Coronary artery (tissue), 2 donors: ENCODE data around the gene WFDC13.

ENCODE experiments used
- DNase-seq: peaks from one replicate; pipeline ENCODE4 v3.0.0-alpha.2; 2017; ENCODE audit warnings: low spot score
- H3K27ac ChIP-seq, 2 donors: fragments of 200-600 bp; sonication (generic); one replicate each; pipeline ENCODE4 v1.5.1; 2016 to 2019
- H3K4me3 ChIP-seq: fragments of 200-600 bp; sonication (generic); 2 replicates; pipeline ENCODE4 v1.5.1; 2016; ENCODE audit warnings: mild to moderate bottlenecking, moderate library complexity
- TF ChIP-seq, protein P1 (sequence below): fragments of 200-600 bp; sonication (generic); IDR thresholded peaks from one replicate; pipeline ENCODE4 v1.5.1; 2019; ENCODE audit warnings: antibody characterized with exemption

The WFDC13 gene

DNA sequence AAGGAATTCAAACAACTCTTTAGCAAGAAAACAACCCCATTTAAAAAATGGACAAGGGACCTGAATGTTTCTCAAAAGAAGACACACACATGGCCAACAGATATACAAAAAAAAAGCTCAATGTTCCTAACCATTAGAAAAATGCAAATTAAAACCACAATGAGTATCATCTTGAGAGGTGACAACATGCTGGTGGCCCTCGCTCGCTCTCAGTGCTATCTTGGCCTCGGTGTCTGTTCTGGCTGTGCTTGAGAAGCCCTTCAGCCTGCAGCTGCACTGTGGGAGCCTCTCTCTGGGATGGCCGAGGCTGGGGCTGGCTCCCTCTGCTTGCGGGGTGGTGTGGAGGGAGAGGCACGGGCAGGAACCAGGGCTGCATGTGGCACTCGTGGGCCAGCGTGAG, 33.7 kb downstream of the WFDC13 start:
- Histone ChIP-seq H3K27ac (no peak overlapping the region), H3K4me3 (no peak overlapping the region)
- DNase-seq: no peak
- TF ChIP-seq, protein P1, sequence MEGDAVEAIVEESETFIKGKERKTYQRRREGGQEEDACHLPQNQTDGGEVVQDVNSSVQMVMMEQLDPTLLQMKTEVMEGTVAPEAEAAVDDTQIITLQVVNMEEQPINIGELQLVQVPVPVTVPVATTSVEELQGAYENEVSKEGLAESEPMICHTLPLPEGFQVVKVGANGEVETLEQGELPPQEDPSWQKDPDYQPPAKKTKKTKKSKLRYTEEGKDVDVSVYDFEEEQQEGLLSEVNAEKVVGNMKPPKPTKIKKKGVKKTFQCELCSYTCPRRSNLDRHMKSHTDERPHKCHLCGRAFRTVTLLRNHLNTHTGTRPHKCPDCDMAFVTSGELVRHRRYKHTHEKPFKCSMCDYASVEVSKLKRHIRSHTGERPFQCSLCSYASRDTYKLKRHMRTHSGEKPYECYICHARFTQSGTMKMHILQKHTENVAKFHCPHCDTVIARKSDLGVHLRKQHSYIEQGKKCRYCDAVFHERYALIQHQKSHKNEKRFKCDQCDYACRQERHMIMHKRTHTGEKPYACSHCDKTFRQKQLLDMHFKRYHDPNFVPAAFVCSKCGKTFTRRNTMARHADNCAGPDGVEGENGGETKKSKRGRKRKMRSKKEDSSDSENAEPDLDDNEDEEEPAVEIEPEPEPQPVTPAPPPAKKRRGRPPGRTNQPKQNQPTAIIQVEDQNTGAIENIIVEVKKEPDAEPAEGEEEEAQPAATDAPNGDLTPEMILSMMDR: no peak

DNA sequence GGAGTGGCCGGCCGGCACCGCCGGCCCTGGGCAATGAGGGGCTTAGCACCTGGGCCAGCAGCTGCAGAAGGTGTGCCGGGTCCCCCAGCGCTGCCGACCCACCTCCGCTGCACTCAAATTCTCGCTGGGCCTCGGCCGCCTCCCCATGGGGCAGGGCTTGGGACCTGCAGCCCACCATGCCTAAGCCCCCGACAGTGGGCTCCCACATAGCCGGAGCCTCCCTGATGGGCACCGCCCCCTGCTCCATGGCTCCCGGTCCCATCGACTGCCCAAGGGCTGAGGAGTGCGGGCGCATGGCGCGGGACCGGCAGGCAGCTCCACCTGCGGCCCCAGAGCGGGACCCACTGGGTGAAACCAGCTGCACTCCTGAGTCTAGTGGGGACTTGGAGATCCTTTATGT, 34.1 kb downstream of the WFDC13 start:
- TF ChIP-seq, protein P1: no peak
- DNase-seq: no peak
- Histone ChIP-seq H3K27ac (no peak overlapping the region), H3K4me3 (no peak overlapping the region)

DNA sequence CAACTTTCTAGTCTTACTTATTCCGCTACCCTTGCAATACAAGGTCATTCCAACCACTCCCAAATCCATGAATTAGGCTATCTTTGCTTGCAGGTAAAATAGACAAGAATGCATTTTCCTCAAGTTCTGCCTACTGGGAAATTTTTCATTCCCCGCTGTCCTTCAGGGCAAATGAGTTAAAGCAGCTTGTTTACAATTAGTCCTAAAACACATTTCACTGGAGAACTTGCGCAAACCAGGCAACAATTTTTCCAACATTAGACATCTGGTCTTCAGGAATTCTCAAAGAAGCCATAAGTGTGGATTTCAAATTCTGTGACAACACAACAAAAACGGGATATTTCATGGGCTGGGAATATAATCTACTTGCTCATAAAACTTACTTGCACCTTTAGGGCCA, 40.8 kb downstream of the WFDC13 start:
- TF ChIP-seq, protein P1: no peak
- Histone ChIP-seq H3K4me3 (no peak overlapping the region), H3K27ac (no peak overlapping the region)
- DNase-seq: no peak

DNA sequence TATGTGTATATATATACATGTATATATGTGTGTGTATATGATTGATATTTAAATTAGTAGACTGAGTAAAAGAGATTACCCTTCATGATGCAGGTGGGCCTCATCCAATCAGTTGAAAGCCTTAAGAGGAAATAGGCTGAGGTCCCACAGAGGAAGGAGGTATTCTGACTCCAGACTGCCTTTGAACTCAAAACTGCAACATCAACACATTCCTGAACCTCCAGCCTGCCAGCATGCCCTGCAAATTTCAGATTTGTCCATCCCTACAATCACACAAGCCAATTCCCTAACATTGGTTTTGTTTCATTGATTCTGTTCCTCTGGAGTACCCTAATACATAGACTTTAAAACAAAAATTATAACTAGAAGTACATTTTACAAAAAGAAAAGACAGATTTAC, 43.2 kb downstream of the WFDC13 start:
- Histone ChIP-seq H3K4me3 (no peak overlapping the region), H3K27ac (no peak overlapping the region)
- TF ChIP-seq, protein P1: no peak
- no peak for DNase-seq

DNA sequence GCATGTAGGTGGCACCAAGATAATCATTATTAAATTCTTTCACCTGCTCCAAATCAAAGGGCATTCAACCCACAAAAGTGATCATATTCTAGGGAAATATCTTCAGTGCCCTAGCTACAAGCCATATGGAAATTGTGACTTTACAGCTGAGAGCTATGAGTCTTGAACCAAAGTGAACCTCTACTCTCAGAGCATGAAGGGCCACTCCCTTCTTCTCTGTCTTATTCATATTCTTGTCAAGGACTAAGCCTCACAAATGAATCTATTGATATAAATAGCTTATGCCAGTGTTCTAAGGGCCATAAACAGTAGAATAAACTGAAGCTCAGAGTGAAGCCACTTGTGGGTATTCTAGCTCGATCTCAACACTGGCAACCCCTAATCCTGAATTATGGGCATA, 49.9 kb downstream of the WFDC13 start:
- H3K4me3 ChIP-seq: no peak overlapping the region
- H3K27ac ChIP-seq: no peak overlapping the region
- DNase-seq: no peak
- TF ChIP-seq, protein P1: no peak

DNA sequence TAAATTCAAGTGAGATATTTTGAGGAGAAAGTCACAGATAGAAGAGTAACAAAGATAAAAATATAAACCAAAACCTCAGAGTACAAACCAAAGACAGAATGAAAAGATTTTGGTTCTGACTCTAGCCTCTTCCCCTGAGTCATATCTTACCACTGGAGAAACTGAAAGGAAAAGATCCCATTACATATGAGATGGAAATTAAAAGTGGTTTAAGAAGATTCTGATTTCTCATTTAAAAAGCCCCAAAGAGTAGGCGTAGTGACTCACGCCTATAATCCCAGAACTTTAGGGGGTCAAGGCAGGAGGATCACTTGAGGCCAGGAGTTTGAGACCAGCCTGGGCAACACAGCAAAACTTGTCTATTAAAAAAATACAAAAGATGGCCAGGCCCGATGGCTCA, 50.9 kb downstream of the WFDC13 start:
- TF ChIP-seq, protein P1: no peak

DNA sequence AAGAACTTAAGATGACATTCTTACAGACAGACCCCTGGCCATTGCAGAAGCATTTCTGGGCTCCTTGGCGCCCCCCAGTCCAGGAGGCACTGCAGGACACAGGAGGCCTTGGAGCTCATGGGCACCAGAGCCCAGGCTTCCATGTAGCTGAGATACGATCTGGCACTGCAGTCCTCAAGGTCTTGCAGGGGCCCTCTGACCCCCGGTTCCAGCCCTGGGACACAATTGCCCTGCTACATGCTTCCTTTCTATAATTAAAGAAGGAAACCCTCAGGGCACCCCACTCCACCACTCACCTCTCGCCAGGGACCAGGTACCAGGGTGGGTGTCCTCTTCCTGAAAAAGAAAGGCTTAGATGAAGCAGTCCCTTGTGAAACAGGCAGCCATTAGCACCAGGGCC, 56.3 kb downstream of the WFDC13 start:
- no peak overlapping the region for H3K4me3 ChIP-seq
- DNase-seq: no peak
- TF ChIP-seq, protein P1: no peak
- no peak overlapping the region for H3K27ac ChIP-seq

More for the DNA sequence above, 50.9 kb downstream of the WFDC13 start:
- H3K27ac ChIP-seq: no peak overlapping the region
- H3K4me3 ChIP-seq: no peak overlapping the region
- DNase-seq: no peak
